SK-N-SH treated with all-trans-retinoic acid at 6 μM for 48 hours (cell line): Measurements from ENCODE around the gene MUC21.
A peak's percentile ranks its signal among the peaks of the same experiment; 100 is the strongest.

Experiments used
- ATAC-seq: fragments of 200-7000 bp; cut with Tn5 transposase; 3 replicates; pipeline ENCODE4 v1.9.1; 2020; ENCODE audit warnings: mild to moderate bottlenecking, moderate library complexity
- ARNTL ChIP-seq: fragments of 450-650 bp; formaldehyde crosslinking; IDR thresholded peaks from 2 replicates; pipeline ENCODE4 v1.5.0; 2020; ENCODE audit warnings: low read depth, mild to moderate bottlenecking, moderate library complexity, borderline replicate concordance
- BACH2 ChIP-seq: fragments of 250-450 bp; sonication (Bioruptor Pico); IDR thresholded peaks from 2 replicates; pipeline ENCODE4 v1.9.0; 2021; ENCODE audit warnings: mild to moderate bottlenecking, borderline replicate concordance
- CREB5 ChIP-seq: fragments of 250-450 bp; sonication (Bioruptor Pico); IDR thresholded peaks from 2 replicates; pipeline ENCODE4 v1.5.1; 2020; ENCODE audit warnings: low read depth, mild to moderate bottlenecking, moderate library complexity
- CSDC2 ChIP-seq: fragments of 250-450 bp; sonication (Bioruptor Pico); IDR thresholded peaks from 2 replicates; pipeline ENCODE4 v1.5.0; 2020; ENCODE audit warnings: mild to moderate bottlenecking, moderate library complexity
- CSRNP3 ChIP-seq: fragments of 250-450 bp; sonication (Bioruptor Pico); IDR thresholded peaks from 2 replicates; pipeline ENCODE4 v1.5.1; 2021; ENCODE audit warnings: mild to moderate bottlenecking, moderate library complexity
- ESRRG ChIP-seq: fragments of 250-450 bp; sonication (Bioruptor Pico); IDR thresholded peaks from 2 replicates; pipeline ENCODE4 v1.6.1; 2021; ENCODE audit warnings: mild to moderate bottlenecking
- GLIS3 ChIP-seq: fragments of 250-450 bp; sonication (Bioruptor Pico); IDR thresholded peaks from 2 replicates; pipeline ENCODE4 v1.5.0; 2020; ENCODE audit warnings: mild to moderate bottlenecking, moderate library complexity
- ISL1 ChIP-seq: fragments of 250-450 bp; sonication (Bioruptor Pico); IDR thresholded peaks from 2 replicates; pipeline ENCODE4 v2.1.2; 2022; ENCODE audit warnings: mild to moderate bottlenecking, moderate library complexity
- OSR1 ChIP-seq: fragments of 250-450 bp; sonication (Bioruptor Pico); IDR thresholded peaks from 2 replicates; pipeline ENCODE4 v1.8.0; 2022; ENCODE audit warnings: moderate library complexity, mild to moderate bottlenecking, inconsistent platforms
- PATZ1 ChIP-seq: fragments of 250-450 bp; sonication (Bioruptor Pico); IDR thresholded peaks from 2 replicates; pipeline ENCODE4 v1.8.0; 2020; ENCODE audit warnings: mild to moderate bottlenecking, moderate library complexity, borderline replicate concordance
- PPARA ChIP-seq: fragments of 250-450 bp; sonication (Bioruptor Pico); IDR thresholded peaks from 2 replicates; pipeline ENCODE4 v1.5.0; 2020; ENCODE audit warnings: mild to moderate bottlenecking, borderline replicate concordance
- RARB ChIP-seq: fragments of 250-450 bp; sonication (Bioruptor Pico); IDR thresholded peaks from 2 replicates; pipeline ENCODE4 v1.8.0; 2021; ENCODE audit warnings: mild to moderate bottlenecking, moderate library complexity
- SNAI2 ChIP-seq: fragments of 250-450 bp; sonication (Bioruptor Pico); IDR thresholded peaks from 2 replicates; pipeline ENCODE4 v1.5.0; 2020; ENCODE audit warnings: mild to moderate bottlenecking, moderate library complexity
- TOX ChIP-seq: fragments of 250-450 bp; sonication (Bioruptor Pico); IDR thresholded peaks from 2 replicates; pipeline ENCODE4 v1.8.0; 2021; ENCODE audit warnings: mild to moderate bottlenecking, moderate library complexity, borderline replicate concordance
- TSHZ2 ChIP-seq: fragments of 250-450 bp; sonication (Bioruptor Pico); IDR thresholded peaks from 2 replicates; pipeline ENCODE4 v1.5.0; 2020; ENCODE audit warnings: mild to moderate bottlenecking, moderate library complexity
- ZC3H10 ChIP-seq: fragments of 250-450 bp; sonication (Bioruptor Pico); IDR thresholded peaks from 2 replicates; pipeline ENCODE4 v1.5.1; 2021; ENCODE audit warnings: mild to moderate bottlenecking, moderate library complexity
- ZFP3 ChIP-seq: fragments of 250-450 bp; sonication (Bioruptor Pico); IDR thresholded peaks from 2 replicates; pipeline ENCODE4 v1.5.0; 2020; ENCODE audit warnings: mild to moderate bottlenecking, moderate library complexity
- ZFP30 ChIP-seq: fragments of 450-650 bp; formaldehyde crosslinking; IDR thresholded peaks from 2 replicates; pipeline ENCODE4 v1.5.0; 2022; ENCODE audit warnings: mild to moderate bottlenecking, moderate library complexity
- ZNF565 ChIP-seq: fragments of 450-650 bp; formaldehyde crosslinking; conservative IDR thresholded peaks from 2 replicates; pipeline ENCODE4 v1.5.0; 2020; ENCODE audit warnings: low read depth, mild to moderate bottlenecking, moderate library complexity
- ZNF8 ChIP-seq: fragments of 450-650 bp; formaldehyde crosslinking; IDR thresholded peaks from 2 replicates; pipeline ENCODE4 v1.5.0; 2020; ENCODE audit warnings: mild to moderate bottlenecking, moderate library complexity

The MUC21 gene

GRCh38 chr6:30940361-30940986 lies 43.0 kb upstream of the MUC21 start, which contains the start of gene MUCL3:
Gene MUCL3, plus strand, starts transcription at chr6:30940973. Its CDS starts 27 bp downstream, at chr6:30941000.
- no peak for ATAC-seq
- TF ChIP-seq PPARA (CRISPR knock-in tag) (no peak), ZFP30 (no peak), SNAI2 (CRISPR knock-in tag) (no peak), TOX (CRISPR knock-in tag) (no peak), CSRNP3 (no peak), CREB5 (CRISPR knock-in tag) (no peak), OSR1 (CRISPR knock-in tag) (no peak), ZFP3 (CRISPR knock-in tag) (no peak), ZC3H10 (no peak), PATZ1 (no peak), GLIS3 (CRISPR knock-in tag) (no peak), ESRRG (CRISPR knock-in tag) (no peak), ISL1 (CRISPR knock-in tag) (no peak), BACH2 (CRISPR knock-in tag) (no peak), CSDC2 (CRISPR knock-in tag) (no peak), ARNTL (CRISPR knock-in tag) (no peak), RARB (CRISPR knock-in tag) (no peak)

- no peak for TF ChIP-seq ISL1 (CRISPR knock-in tag)
- TF ChIP-seq ZNF565 (CRISPR knock-in tag): no peak
- TF ChIP-seq TSHZ2 (CRISPR knock-in tag): no peak
- TF ChIP-seq ZNF8 (CRISPR knock-in tag): no peak
- TF ChIP-seq BACH2 (CRISPR knock-in tag): no peak
- no peak for TF ChIP-seq TOX (CRISPR knock-in tag)
- TF ChIP-seq RARB (CRISPR knock-in tag): no peak
- no peak for TF ChIP-seq OSR1 (CRISPR knock-in tag)
- no peak for TF ChIP-seq CSRNP3
- peak; percentile 96 for ATAC-seq
Measured at GRCh38 chr6:30942338-30943060, 41.0 kb upstream of the MUC21 start.

- TF ChIP-seq TSHZ2 (CRISPR knock-in tag) (no peak), ZFP30 (no peak), SNAI2 (CRISPR knock-in tag) (no peak), CSRNP3 (no peak), ZC3H10 (no peak), BACH2 (CRISPR knock-in tag) (no peak)
- no peak for ATAC-seq
Measured at GRCh38 chr6:30944051-30944450, 39.5 kb upstream of the MUC21 start.
